Activated CD4-positive, alpha-beta T cell treated with anti-CD3 and anti-CD28 coated beads, Interleukin-2, Interleukin-4, amounts not matched to agents 100 ng/mL and 50 ng/mL, durations not matched to agents 16 hours and 8 hours (primary cell): Measurements from ENCODE around the gene KLHL13.
"Not testable (repeated sequence)": the region's sequence is repeated elsewhere in the genome, so short reads cannot be mapped to it uniquely, and the experiment has no call there.

Experiments used
- DNase-seq: peaks from one replicate; pipeline ENCODE4 v3.0.0-alpha.2; 2020; ENCODE audit warnings: low spot score

Gene KLHL13

DNA sequence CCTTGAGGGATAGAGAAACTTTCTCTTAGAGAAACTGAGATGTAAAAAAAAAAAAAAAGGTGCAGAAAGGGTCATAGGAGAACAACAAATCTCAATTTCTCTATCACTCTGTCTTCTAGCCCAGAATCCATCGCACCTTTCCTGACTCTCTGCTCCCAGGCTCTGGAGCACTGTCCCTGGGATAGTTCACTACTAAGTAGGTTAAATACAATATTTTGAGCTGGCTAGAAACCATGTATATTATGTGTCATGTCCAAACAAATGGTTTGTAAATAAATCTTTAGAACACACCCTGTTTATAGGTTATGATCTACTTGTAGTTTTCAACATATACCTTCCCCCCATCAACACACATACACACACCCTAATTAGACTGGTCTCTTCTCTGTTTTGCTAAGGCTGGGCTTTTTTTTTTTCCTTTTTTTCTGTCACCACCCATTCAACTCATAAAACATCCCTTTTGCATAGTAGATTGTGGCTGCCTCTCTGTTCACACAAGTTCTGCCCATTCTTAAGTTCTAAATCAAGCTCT lies 124.4 kb downstream of the KLHL13 start:
- DNase-seq: no peak

GRCh38 chrX:117990438-117990837 lies 126.2 kb downstream of the KLHL13 start:
- DNase-seq: no peak

GRCh38 chrX:117989512-117989911 lies 127.1 kb downstream of the KLHL13 start:
- no peak for DNase-seq

DNA sequence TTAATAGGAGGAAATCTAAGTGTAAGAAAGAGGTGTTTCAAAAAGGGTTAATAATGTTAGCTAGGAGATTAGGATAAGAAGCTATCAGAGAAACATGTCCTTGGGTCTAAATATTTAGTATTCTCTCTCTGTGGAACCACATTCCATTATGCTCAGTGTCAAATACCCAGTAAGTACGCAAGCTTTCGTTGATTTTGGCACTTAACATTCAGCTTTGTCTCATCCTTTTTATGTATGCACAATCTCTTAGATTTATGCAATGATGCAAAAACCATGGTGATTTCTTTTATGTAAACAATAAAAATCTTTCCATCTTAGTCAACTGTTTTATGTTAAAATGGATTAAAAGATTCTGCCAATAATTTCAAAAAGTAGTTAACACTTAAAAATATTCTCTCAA lies 129.2 kb downstream of the KLHL13 start:
- DNase-seq: no peak

DNA sequence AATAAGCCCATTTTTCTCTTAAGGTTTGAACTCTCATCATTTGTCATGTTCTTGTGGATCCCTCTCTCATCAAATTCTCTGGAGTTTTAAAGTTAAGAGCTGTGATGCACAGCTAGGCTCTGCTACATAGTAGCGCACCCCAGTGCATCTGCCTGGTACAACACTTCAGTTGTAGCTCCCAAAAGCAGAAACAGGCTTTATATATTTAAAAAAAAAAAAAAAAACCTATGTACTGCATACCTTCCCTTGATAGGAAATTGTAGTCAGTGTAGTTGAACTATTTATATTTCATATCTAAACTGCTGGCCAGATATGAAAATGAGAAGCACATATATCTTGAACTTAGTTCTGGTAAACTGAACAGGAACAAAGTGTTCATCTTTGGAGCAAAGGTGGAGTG lies 131.4 kb downstream of the KLHL13 start:
- DNase-seq: no peak

DNA sequence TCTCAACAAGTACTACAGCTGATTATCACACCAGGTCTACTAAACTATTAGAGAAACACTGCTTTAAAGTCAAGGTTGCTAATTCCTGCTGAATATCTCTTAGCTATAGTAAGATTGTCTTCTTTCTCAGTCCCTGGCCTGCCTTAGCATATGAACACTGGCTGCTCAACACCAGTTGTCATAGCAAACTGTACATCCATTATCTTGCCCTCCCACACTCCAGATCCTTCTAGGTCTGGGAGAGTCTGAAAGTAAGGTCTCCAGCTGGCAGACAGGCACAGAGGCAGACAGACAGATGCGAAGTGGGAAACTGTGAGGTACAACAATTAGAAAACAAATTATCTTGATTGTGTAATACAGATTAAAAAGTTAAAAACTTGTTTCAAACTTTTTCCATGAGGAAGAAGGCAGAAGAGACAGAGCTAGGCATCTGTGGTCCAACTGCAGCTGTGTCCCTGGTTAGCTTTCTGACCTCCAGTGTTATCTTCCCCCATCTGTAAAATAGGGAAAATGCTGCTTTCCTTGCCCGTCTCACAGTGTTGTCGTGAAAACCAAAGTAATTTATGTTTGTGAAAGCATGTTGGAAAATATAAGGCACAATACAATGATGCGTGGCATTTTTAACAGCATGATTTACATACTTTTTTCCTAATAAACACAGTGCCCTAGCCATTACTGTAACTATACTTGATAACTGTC lies 133.8 kb downstream of the KLHL13 start:
- DNase-seq: no peak

GRCh38 chrX:117978402-117978801 lies 138.2 kb downstream of the KLHL13 start:
- no peak for DNase-seq

DNA sequence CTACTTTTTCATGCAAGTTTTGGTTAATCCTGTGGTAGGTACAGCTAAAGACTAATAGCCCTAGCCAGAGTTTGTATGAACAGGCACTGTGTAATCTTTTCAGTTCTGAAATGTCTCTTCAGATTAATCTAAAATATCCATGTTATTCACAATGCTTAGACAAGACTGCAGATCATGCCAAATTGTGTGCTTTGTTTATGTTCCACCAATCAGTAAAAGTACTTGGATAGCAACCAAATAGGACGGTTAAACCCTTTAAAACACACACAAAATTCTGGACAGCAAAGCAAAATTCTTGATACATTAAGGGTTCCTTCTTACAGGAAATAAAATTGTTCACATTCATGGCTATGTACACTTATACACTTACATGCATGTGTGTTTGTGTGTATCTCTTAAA lies 139.1 kb downstream of the KLHL13 start:
- no peak for DNase-seq

- no peak for DNase-seq
These were observed 143.4 kb downstream of the KLHL13 start for GRCh38 chrX:117973110-117973807.

- DNase-seq: no peak
These were observed 143.9 kb downstream of the KLHL13 start for GRCh38 chrX:117972711-117973109.

GRCh38 chrX:117969782-117970181 lies 146.8 kb downstream of the KLHL13 start:
- DNase-seq: no peak

DNA sequence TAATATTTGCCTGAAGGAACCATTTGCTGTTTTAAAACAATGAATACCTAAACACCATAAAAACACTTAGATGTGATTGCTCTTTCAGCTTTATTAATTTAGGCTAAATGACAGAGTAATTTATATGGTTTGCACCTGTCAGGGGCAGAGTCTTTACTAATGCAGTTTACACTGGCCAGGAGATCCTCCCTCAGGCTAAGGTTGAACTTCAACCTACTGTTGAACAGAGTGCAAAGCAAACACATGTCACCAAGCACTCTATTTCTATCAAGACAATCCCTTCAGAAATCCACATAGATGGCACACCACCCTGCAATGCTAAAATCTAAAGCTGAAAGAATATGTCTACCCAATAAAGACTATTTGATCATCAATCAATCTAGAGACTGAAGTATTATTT lies 147.3 kb downstream of the KLHL13 start:
- DNase-seq: no peak

DNA sequence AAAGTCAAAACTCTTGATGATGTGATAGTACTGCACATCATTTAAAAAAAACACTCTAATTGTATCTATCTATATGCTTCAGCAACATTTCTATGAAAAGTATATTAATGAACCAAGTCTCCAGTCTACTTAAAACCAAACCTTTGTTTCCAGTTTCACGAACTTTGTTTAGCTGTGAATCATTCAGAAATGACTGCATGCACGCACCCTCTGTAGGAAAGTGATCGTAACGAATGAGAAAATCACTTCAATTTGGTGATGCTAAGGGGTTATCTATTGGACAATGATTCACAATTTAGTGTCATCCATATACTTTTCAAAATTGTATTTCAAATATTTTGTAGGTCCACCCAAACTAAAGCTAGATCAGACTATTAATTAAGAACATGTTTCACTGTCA lies 157.6 kb downstream of the KLHL13 start:
- no peak for DNase-seq

DNA sequence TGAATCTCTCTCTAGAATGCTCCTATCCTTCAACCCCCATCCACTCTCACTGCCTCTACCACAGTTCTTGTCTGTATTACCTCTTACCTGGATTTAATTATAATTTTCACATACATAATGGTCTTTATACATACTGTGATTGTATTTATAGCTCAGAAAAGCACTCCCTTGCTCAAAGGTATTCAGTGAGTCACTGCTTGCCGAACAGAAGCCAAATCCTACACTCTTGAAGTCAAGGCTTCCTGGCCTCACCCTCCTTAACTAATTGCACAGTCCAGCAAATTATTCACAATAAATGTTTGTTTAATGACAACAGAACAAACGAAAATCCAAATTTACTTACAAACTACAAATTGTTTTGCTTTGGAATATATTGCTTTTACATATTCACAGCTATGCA lies 159.5 kb downstream of the KLHL13 start:
- DNase-seq: no peak

DNA sequence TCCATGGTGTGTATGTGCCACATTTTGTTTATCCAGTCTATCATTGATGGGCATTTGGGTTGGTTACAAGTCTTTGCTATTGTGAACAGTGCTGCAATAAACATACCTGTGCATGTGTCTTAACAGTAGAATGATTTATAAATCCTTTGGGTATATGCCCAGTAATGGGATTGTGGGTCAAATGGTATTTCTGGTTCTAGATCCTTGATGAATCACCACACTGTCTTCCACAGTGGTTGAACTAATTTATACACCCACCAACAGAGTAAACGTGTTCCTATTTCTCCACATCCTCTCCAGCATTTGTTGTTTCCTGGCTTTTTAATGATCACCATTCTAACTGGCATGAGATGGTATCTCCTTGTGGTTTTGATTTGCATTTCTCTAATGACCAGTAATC lies 177.3 kb downstream of the KLHL13 start:
- not testable (repeated sequence) for DNase-seq

GRCh38 chrX:117936118-117936517 lies 180.5 kb downstream of the KLHL13 start:
- DNase-seq: no peak

DNA sequence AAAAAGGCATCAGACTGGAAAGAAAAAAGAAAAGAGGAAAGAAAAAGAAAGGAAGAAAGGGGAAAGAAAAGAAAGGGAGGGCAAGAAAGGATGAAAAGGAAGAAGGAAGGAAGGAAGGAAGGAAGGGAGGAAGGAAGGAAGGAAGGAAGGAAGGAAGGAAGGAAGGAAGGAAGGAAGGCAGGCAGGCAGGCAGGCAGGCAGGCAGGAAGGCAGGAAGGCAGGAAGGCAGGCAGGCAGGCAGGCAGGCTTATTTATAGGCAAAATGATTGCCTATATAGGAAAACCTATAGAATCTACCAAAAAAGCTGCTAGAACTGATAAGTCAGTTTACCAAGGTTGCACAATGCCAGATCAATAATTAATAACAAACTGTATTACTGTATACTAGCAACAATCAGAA lies 186.5 kb downstream of the KLHL13 start:
- not testable (repeated sequence) for DNase-seq

DNA sequence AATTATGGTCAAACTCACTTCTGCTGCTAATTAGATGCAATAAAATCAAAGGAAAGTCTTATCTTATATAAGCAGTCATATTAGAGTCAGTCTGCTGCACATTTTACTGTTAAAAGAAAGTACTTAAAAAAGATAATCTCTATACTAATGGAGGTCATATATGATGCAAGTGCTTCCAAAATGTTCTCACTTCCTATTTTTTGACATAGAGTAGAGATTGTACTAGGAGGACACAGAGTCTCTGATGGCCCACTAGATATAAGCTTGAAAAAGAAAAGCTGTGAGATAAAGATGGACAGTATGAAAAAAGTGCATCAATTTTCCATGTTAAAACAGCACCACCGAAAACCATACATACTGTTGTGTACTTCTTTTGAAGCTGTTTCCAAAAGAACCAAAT lies 196.9 kb downstream of the KLHL13 start:
- DNase-seq: no peak

- no peak for DNase-seq
These were observed 206.4 kb downstream of the KLHL13 start for GRCh38 chrX:117910216-117910615.

GRCh38 chrX:117898226-117898625 lies 218.4 kb downstream of the KLHL13 start:
- no peak for DNase-seq

DNA sequence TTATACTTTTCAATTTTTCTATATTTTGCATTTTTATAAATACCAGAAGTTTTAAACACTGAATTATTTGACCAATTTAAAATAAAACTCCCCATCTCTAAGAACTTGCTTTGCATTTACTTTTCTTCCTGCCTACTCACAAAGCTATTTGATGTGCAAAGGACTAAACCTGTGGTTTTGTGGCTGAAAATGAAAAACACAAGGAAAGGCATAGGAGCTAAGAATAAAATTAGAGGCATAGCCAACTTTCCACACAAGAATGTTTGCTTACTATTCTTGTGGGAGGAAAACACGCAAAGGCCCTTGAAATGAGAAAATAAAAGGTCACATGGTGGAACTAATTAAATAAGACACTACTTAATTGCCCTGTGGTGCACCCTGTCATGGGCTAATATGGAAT lies 221.2 kb downstream of the KLHL13 start:
- DNase-seq: no peak

GRCh38 chrX:117892469-117892868 lies 224.1 kb downstream of the KLHL13 start:
- DNase-seq: no peak

GRCh38 chrX:117871796-117872195 lies 244.8 kb downstream of the KLHL13 start:
- no peak for DNase-seq

DNA sequence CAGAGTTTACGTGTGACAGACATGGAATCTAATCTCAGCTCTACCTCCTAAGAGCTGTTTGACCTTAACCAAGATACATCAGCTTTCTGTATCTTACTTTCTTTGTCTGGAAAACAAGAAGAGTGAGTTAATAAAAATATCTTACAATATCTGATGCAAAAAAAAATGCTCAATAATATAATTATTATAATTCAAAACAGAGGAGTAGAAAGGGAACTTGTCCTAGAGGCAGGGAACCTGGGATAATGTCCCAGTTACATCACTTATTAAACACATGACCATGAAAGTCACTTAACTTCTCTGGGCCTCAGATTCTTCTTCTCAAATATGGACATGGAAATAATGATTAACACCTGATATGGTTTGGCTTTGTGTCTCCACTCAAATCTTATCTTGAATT lies 256.1 kb downstream of the KLHL13 start:
- no peak for DNase-seq
